HG03439 (cell line): ENCODE data around the gene PHTF2.
"Not testable (repeated sequence)": the region's sequence is repeated elsewhere in the genome, so short reads cannot be mapped to it uniquely, and the experiment has no call there.

Experiments
- ATAC-seq: cut with Tn5 transposase; IDR thresholded peaks from one replicate; pipeline ENCODE4 v1.9.1; 2021; ENCODE audit warnings: mild to moderate bottlenecking, moderate library complexity; ENCODE audit not compliant: unreplicated experiment

Gene PHTF2

DNA sequence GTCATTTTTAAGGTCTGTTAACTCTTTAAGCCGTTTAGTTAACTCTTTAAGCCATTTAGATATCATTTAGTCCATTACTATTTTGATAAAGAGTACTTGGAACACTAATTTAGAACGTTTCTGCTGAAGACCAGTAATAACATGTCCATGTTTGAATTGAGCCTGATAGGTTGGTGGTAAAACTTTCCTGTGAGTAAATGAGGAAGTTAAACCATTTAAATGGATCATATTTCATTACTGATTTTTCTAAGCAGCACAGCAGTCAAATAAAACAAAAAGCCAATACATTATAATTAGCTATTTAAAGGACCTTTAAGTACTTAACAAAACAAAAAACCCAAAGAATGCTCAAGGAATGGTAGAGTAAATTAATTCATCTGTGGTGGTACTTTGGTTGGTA is 29.4 kb downstream of the PHTF2 start:
- ATAC-seq, result no peak

DNA sequence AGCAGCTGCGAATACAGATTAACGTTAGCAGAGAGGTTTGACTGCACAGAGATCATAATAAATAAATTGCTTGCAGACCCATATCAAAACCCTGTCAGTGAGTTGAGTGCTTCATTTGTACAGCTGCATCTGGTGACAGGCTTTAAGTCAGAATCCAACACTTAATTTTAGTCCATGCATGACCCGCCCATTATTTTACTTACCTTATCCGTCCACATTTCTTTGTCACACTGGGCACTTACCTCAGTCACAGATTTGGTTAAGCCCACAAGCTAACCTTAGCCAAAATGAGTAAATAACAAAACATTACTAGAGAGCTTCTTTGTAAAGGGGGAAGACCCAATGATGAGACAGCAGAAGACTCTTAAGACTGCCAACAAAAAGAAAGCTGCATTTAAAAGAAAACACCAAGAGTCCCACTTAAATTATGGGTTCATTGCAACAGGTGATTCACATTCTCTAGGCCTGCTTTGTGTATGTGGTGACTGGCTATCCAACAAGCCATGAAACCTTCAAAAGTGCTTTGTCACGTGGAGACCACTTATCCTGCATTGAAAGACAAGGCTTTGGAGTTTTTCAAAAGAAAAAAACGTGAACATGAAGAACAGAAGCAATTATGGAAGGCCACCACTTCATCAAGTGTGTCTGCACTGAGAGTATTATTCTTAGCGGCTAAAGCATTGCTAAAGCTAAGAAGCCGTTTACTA is 32.2 kb downstream of the PHTF2 start:
- ATAC-seq, result no peak

DNA sequence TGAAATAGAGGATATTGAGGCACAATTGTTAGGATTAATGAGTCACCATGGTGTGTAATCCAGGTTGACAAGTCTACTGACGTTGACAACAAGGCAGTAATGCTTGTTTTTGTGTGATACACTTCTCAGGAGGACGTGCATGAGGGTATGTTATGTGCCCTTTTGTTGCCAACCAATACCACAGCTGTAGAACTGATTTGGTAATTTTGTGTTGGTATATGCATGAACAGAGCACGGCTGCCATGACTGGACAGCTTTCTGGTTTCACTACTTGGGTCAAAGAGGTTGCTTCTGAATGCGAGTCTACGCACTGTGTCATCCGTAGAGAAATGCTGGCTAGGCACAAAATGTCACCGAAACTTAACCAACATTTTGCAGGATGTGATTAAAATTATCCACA is 32.9 kb downstream of the PHTF2 start:
- ATAC-seq, result no peak

DNA sequence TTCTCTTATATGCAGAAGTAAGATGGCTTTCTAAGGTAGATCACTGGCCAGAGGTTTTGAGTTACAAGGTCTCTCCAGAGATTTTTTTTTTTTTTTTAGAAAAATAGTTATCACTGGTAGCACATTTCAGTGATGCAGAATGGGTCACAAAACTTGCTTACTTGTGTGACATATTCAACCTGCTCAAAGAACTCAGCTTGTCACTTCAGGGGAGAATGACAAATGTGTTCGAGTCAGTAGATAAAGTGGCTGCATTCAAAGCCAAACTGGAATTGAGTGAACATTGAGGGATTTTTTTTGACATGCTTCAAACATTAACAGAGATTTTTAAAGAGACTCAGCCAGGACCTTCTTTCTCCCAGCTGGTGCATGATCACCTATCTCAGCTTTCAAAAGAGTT is 33.4 kb downstream of the PHTF2 start:
- ATAC-seq, result no peak

DNA sequence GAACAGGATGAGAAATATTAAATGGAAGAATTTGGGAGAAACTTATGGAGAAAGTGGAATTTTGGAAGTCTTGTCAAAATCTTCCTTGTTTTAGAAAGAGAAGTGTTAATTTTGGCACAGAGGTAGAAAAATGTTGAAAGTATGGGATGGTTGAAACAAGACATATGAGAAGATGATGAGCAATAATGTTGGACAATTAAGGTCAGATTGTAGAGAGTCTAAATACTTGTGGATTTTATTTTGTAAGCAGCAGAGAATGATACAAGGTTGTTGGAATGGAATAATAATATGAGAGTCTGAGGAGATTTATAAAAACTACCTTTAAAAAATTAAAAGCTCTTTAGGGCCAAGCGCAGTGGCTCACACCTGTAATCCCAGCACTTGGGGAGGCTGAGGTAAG is 34.6 kb downstream of the PHTF2 start:
- no peak for ATAC-seq

DNA sequence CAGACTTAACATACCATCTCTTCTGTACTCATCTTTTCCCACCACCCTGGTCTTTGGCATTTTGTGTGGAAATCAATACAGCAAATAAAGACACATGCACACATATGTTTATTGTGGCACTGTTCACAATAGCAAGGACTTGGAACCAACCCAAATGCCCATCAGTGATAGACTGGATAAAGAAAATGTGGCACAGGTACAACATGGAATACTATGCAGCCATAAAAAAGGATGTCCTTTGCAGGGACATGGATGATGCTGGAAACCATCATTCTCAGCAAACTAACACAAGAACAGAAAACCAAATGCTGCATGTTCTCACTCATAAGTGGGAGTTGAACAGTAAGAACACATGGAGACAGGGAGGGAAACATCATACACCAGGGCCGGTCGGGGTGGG is 37.9 kb downstream of the PHTF2 start:
- ATAC-seq, result not testable (repeated sequence)

DNA sequence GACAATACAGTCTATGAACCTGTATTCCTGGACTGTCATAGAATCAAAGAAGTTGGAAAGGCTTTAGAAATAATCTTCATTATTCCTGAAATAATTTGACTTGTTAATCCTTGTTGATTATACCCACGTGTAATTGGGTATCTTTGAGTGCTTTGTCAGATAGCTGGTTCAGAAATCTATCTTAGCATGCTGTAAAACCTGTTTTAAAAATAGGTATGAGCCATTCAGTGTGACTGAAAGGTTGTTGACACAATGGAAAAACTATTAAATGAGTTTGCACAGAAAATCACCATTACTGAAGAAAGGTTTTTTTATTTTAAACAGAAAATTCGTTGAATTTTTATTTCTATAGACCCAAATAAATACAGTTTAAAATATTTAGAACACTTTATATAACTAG is 38.7 kb downstream of the PHTF2 start:
- ATAC-seq, result no peak

DNA sequence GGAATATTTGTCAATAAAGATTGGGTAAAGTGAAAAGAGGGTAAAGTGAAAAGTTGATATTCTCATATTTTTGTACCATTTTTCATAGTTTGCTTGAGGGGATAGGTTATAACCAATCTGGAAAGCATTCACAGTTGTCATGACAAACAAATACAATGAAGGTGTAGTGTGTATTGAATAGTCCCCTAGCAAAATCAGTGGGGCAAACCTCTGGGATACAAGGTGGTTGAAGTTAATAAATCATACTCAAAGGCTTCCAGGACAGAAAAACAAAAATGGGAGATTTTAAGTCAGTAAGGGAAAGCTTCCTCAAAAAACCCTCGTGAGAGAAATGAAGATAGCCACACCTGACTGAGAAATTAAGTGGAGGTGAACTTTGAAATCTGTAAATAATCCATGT is 39.4 kb downstream of the PHTF2 start:
- no peak for ATAC-seq

DNA sequence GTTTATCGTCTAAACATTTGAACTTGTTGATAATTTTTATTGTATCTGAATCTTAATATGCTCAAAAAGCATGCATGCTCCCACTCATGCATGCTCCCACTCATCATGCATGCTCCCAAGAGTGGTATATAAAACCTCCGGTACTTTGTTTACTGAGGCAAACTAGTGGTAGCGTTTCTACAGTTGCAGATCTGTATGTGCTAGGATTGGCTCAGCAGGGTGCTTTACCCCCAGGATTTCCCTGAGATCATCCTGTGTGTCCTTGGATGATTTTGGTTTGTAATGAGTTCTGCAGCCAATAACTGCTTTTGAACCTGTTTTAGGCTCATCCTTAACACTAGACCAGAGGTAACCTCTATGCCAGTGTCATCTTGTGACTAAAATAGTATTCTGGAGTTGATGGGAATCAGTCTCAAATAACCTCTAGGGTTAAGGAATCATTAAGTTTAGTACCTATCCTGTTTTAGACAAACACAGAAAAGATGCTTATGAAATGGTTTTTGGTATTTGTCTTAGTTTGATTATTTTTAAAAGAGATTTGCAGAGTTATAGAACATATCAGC is 40.4 kb downstream of the PHTF2 start:
- no peak for ATAC-seq

DNA sequence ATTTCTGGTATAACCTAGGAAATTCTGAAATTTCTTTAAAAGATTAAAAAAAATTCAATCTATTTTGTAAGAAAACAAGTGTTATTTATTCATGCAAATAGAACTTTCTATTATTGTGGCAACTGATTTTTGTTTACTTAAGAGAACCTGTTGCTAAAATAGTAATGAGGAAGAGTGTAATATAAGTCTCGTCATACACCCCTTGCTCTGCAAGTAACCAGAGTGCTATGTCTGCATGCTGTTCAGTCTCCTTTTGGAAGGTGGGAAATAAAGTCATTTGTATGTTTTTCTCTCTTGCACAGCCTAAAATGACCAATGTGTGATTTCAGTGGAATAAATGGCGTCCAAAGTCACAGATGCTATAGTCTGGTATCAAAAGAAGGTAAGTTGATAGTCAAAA is 41.3 kb downstream of the PHTF2 start:
- no peak for ATAC-seq

DNA sequence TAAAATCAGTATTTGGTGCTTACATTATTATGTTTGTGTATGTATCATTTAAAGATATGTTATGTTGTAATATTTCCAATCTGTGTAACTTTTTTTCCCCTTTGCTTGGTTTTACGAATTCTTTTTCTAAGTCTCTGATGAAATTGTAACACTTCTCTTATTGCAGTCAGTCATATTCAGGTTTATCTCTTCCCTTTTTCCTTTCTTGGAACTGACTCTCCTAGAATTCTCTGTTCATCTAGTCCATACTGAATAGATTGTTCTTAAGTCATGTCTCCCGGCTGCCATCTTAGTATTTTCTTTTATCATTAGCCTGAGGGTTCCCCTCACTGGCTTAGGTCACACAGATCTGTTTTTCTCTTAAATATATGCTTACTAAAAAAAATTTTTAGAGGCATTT is 44.6 kb downstream of the PHTF2 start:
- ATAC-seq, result no peak

DNA sequence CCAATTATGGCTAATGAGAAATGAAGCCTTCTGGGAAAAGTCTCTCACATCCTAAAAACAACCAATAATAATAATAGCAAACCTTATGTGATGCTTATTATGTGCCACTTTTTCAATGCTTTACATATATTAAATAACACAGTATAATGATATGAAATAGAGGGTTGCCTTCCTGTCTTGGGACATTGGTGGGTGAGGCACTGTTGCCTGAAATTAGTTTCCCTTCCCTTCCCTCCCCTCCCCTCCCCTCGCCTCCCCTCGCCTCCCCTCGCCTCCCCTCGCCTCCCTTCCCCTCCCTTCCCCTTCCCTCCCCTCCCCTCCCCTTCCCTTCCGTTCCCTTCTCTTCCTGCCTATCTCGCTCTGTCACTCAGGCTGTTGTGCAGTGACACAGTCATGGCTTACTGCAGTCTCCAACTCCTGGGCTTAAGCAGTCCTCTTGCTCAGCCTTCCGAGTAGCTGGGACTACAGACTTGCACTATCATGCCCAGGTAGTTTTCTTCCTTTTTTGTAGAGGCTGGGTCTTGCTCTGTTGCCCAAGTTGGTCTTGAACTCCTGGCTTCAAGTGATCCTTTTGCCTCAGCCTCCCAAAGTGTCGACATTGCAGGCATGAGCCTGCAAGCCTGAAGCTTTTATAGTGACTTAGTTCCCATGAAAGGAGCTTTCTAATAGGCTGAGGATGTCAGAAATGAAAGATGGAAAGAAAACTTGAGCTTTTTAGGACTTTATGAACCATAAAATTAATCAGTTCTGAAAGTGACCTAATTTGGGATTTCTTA is 47.9 kb downstream of the PHTF2 start:
- no peak for ATAC-seq

DNA sequence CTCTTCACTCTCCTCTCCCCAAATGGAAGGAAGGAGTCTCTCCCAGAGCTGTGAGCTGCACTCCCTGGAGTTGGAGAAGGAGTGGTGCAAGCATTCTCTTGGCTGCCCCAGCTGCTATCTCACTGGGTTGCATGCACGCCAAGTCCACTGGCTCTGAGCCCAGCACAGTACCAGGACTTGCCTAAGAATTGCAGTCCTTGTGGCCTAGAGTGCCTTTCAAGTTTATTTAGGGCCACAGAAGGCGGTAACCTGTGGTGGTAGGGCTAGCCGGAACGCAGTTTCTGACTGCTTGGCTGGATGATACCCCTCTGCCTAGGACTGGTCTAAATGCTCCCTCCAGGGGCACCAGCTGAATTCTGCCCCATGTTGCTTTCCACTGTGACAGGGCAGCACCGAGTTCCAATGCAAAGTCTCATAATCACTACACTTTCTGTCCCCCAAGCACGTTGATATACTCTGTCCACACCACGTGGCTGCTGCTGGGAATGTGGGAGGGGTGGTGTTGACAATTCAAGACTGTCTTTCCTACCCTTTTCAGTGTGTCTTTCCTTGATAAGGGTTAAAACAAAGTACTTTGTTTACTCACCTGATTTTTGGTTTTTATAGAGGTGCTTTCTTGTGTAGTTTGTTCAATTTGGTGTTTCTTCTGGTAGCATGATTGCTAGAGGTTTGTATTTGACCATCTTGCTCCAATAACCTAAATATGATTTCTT is 57.0 kb downstream of the PHTF2 start:
- ATAC-seq, result no peak

DNA sequence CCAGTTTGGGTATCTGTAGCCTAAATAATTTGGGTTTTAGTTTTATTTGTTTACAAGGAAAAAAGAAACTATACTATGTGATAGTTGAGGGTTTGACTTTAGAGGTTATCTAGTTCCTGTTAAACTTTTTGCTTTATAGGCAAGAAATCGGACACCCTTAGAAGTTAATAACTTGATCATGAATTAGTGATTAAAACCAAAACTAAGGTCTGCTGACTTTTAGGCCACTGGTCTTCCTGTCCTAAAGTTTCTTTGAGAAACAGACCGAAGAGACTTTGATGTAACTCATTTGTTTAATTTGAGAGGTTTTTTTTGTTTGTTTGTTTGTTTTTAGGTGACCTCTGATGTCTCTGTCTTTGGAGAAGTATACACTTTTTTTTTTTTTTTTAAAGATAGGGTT is 59.7 kb downstream of the PHTF2 start:
- ATAC-seq, result no peak

DNA sequence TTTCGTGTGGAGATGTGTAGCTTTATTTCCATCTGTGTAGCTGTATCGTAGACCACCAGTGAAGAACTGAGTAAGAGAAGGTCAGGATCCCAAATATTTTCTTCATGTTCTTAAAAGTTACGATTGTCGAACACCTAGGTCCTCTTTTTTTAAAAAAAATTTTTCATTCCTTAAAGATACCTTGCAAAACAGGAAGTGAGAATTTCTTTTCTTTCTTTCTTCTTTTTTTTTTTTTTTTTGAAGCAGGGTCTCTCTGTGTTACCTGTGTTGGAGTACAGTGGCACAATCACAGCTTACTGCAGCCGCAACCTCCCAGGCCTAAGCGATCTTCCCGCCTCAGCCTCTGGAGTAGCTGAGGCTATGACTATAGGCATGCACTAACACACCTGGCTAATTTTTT is 60.8 kb downstream of the PHTF2 start:
- ATAC-seq, result no peak

DNA sequence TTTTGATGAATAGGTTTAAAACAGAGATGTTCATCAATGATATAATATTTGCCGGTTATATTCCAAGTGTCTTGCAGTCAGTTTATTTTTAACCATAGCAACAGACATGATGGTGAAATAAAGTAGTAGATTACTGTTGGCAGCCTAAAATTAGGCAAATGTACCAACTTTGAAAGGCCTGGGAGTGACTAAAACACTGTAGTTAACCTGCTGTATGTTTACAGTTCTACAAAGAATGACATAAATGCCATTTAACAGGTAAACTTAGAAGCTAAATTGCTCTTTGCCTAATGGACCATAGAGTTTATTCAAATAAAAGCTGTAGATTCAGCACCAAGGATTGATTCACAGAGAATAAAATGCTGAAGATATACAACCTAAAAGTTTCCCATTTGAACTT is 64.1 kb downstream of the PHTF2 start:
- ATAC-seq, result no peak

DNA sequence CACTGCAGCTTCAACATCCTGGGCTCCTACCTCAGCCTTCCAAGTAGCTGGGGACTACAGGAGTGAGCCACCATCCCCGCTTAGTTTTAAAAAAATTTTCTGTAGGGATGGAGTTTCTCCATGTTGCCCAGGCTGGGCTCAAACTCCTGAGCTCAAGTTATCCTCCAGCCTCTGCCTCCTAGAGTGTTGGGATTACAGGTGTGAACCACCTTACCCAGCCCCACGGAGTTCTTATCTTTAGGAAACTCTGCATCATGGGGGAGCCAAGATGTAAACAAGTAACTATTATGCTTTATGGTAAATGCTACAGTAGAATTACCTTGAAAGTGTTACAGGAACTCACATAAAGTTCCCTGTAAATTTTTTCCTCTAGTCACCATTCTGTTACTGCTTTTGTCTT is 65.3 kb downstream of the PHTF2 start:
- ATAC-seq, result no peak

DNA sequence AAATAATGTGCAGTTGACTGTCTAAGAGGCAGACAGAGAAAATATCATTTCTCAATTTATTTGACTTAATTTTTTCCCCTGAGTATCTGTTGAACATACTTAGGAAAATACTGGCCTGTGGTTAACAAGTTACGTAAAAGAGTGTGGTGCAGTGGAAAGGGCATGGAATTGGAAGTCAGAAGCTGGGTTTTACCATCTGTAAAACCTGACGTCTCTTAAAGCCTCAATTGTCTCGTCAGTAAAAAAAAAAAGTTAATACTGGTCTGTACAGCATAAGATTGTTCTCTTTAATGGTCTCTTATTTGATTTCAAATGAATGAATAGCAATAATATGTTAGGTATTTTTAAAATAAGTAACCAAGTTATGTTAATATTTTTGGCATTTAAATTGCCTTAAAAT is 67.8 kb downstream of the PHTF2 start:
- ATAC-seq, result no peak

DNA sequence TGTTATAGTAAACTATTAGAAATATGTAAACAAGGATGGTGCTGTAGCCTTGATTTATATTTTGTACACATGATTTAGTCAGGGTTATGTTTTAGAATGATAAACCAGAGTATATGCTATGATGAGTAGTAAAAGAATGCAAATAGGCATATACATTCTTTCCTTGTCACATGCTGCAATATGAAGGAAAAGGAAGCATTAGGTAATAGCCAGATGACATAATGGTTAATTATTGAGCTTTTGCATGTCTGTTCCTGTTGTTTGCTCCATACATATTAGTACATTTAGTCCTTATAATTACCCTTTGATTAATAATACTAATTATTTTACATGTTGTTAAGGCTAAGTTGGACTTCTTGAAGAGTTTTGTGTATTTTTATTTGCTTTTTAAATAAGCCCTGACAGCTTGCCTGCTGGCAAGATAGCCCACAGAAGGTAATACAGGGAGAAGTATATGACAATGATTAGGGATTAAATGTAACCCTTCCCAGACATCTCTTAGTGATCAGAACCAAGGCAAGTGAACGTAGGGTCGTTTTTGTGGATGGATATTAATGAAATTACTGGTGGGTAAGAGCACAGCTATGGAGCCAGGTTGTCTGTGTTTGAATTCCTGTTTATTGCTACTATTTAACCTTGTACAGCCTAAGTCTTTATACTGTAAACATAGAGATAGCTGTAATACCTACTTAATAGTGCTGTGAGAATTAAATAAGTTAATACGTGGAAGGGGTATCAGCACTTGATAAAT is 68.4 kb downstream of the PHTF2 start:
- no peak for ATAC-seq

DNA sequence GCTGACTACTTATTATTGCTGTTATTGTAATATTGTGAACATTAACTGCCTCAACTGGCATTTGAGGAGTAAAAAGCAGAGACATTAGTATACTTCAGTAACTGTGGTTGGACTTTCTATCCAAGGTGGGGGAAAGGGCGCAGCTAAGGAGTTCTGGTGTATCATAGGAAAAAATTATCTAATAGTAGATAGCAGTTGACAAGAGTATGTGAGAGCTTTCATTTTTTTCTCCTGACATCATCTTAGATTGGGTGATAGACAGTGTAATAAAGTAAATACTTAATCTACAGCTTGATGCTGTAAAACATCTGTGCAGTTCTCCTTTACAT is 68.9 kb downstream of the PHTF2 start:
- no peak for ATAC-seq

DNA sequence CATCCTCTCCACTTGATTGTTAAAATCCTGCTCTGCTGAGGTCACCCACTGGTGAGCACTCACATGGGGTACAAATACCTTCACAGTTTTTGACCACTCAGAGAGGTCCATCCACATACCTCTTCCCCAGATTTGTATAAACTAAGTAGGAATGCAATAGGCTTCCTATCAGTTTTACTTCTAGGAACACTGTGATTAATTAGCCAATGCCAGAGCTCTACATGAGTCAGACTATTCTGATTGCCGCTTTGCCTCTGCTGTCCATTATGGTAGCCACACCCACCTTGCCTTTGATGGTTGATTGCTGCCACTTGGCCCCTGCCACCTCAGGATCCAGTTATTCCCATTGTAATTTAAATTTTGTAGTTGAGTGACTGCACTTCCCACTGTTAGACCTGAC is 73.7 kb downstream of the PHTF2 start:
- not testable (repeated sequence) for ATAC-seq
